ENCODE results near the gene NFKB2.

NFKB2 gene

DNA sequence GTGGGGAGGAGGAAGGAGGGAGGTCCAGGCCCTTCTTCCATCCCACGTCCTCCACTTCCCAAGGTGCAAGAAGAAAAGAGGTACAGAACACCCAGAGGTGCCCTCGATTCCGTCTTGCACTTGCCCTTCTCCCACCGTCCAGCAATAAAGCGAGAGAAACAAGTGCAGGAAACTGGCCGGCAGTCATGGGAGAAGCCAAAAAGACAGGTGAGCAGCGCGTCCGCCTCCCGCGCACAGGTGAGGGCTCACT, 54.5 kb downstream of the NFKB2 start:
- no peak for DNase-seq (ENCODE audit: low read depth in 2 of 3, low spot score in 2 of 3)

- peak in 2 of 3 experiments; percentile 54 to 78 for DNase-seq (ENCODE audit: low read depth in 2 of 3, low spot score in 2 of 3)
Measured at GRCh38 chr10:102450374-102451104, 55.0 kb downstream of the NFKB2 start.

- no peak for DNase-seq (ENCODE audit: low read depth in 2 of 3, low spot score in 2 of 3)
Measured at GRCh38 chr10:102451105-102451969, 55.8 kb downstream of the NFKB2 start, which contains the start of gene C10orf95. C10orf95 (minus strand) TSS chr10:102451543; CDS start chr10:102451093, 450 bp downstream.

All from activated CD8-positive, alpha-beta memory T cell treated with anti-CD3 and anti-CD28 coated beads for 48 hours (primary cell).